HL-60 (cell line): ENCODE results near the gene ZNF641.
A peak's percentile ranks its signal among the peaks of the same experiment; 100 is the strongest.

Experiments used
- DNase-seq, 2 experiments: peaks; one replicate each; pipeline ENCODE4 v3.0.0-alpha.2; 2010 to 2020; ENCODE audit warnings: low read depth in 1 of 2, low spot score in 1 of 2
- H3K27ac ChIP-seq: fragments of 250-450 bp; sonication (Bioruptor Pico); replicated peaks from 2 replicates; pipeline ENCODE4 v1.5.1; 2020; ENCODE audit warnings: mild to moderate bottlenecking, moderate library complexity
- H3K27me3 ChIP-seq: fragments of 250-450 bp; sonication (Bioruptor Pico); 2 replicates; pipeline ENCODE4 v1.5.1; 2021; ENCODE audit warnings: mild to moderate bottlenecking, moderate library complexity; ENCODE audit not compliant: insufficient read depth, poor library complexity, severe bottlenecking
- H3K4me3 ChIP-seq: replicated peaks from 2 replicates; pipeline ENCODE4 v1.5.1; 2011; ENCODE audit warnings: mild to moderate bottlenecking, control low read depth, low read length; ENCODE audit not compliant: insufficient read depth
- CTCF ChIP-seq: IDR thresholded peaks from one replicate; pipeline ENCODE4 v1.5.1; 2011; ENCODE audit warnings: low read length, control low read depth, inconsistent platforms; ENCODE audit not compliant: insufficient read depth
- GABPA ChIP-seq: IDR thresholded peaks from 2 replicates; pipeline ENCODE4 v1.6.1; 2012; ENCODE audit warnings: low read depth
- POLR2AphosphoS5 ChIP-seq: IDR thresholded peaks from 2 replicates; pipeline ENCODE4 v1.6.1; 2012; ENCODE audit warnings: low read depth
- REST ChIP-seq: IDR thresholded peaks from 2 replicates; pipeline ENCODE4 v1.6.1; 2012; ENCODE audit warnings: low read depth; ENCODE audit not compliant: insufficient replicate concordance
- SPI1 ChIP-seq: IDR thresholded peaks from 2 replicates; pipeline ENCODE4 v1.6.1; 2012; ENCODE audit warnings: low read depth, mild to moderate bottlenecking, borderline replicate concordance

Gene ZNF641

GRCh38 chr12:48342980-48343379 is 7.7 kb downstream of the ZNF641 start:
- Histone ChIP-seq H3K27ac (no peak overlapping the region), H3K27me3 (no peaks in the 10 kb centered on the region), H3K4me3 (no peak overlapping the region)
- DNase-seq: no peak
- TF ChIP-seq REST (no peak), POLR2AphosphoS5 (no peak), CTCF (no peak), GABPA (no peak), SPI1 (no peak)

- Histone ChIP-seq H3K4me3 (no peak overlapping the region), H3K27me3 (no peaks in the 10 kb centered on the region), H3K27ac (no peak overlapping the region)
- TF ChIP-seq SPI1 (peak; percentile 55; the same call in 1 of the 2 replicates), CTCF (no peak), REST (no peak), GABPA (no peak), POLR2AphosphoS5 (no peak)
- DNase-seq: peak in 1 of 2 experiments; percentile 11
These were observed 9.8 kb downstream of the ZNF641 start for GRCh38 chr12:48340943-48341342.

GRCh38 chr12:48339442-48340117 is 11.1 kb downstream of the ZNF641 start:
- no peak for TF ChIP-seq POLR2AphosphoS5
- TF ChIP-seq CTCF: no peak
- TF ChIP-seq GABPA: no peak
- TF ChIP-seq SPI1: no peak
- no peak for TF ChIP-seq REST
- Histone ChIP-seq H3K4me3 (no peak overlapping the region), H3K27ac (no peak overlapping the region), H3K27me3 (no peaks in the 10 kb centered on the region)
- DNase-seq: no peak
